Breast epithelium (tissue), 4 donors: Measurements from ENCODE around the gene NETO2. TPM values are rescaled to one million over a fixed set of nuclear protein-coding genes. Genes with fewer than 3 reads are reported as not detected.

Experiments
- DNase-seq, 2 donors: peaks; one replicate each; pipeline ENCODE4 v3.0.0-alpha.2; 2019; ENCODE audit warnings: low spot score in 2 of 2
- H3K27ac ChIP-seq, 2 donors: fragments of 200-600 bp; sonication (generic) in 1 of 2; one replicate each; pipeline ENCODE4 v1.5.1; 2016 to 2019; ENCODE audit warnings: mild to moderate bottlenecking in 1 of 2
- H3K27me3 ChIP-seq, 2 donors: fragments of 200-600 bp; sonication (generic) in 1 of 2; one replicate each; pipeline versions ENCODE4 v1.5.1 to v1.6.0; 2017 to 2019; ENCODE audit warnings: control low read depth in 1 of 2, mild to moderate bottlenecking in 1 of 2
- H3K36me3 ChIP-seq: fragments of 200-600 bp; one replicate; pipeline ENCODE4 v1.5.1; 2019
- H3K4me1 ChIP-seq, 2 donors: fragments of 200-600 bp; sonication (generic); one replicate each; pipeline ENCODE4 v1.5.1; 2016 to 2019; ENCODE audit warnings: control low read depth in 1 of 2
- H3K4me3 ChIP-seq, 3 donors: fragments of 200-600 bp; sonication (generic); 1 replicate in 2 of 3; 2 replicates in 1 of 3; pipeline ENCODE4 v1.5.1; 2016 to 2019; ENCODE audit warnings: mild to moderate bottlenecking in 3 of 3, moderate library complexity in 2 of 3
- H3K9me3 ChIP-seq, 2 donors: fragments of 200-600 bp; sonication (generic) in 1 of 2; one replicate each; pipeline ENCODE4 v1.5.1; 2016 to 2019; ENCODE audit warnings: control low read depth in 1 of 2
- POLR2A ChIP-seq: fragments of 450-650 bp; IDR thresholded peaks from one replicate; pipeline ENCODE4 v1.6.1; 2016; ENCODE audit warnings: antibody characterized with exemption, mild to moderate bottlenecking, moderate library complexity
- POLR2AphosphoS5 ChIP-seq, 3 donors: sonication (generic); formaldehyde crosslinking; IDR thresholded peaks; one replicate each; pipeline ENCODE4 v1.6.1; 2017; ENCODE audit warnings: antibody characterized with exemption in 3 of 3
- intact Hi-C: fragments of 100-400 bp; cut with DNase I; formaldehyde crosslinking; loops from one replicate; pipeline ENCODE4 v1.15.1; 2023; ENCODE audit warnings: low total_unique reads
- total RNA-seq, 3 donors: library from RNA; depleted of rRNA; stranded (reverse); fragments of >200 nt; gene quantifications; one replicate each; pipeline ENCODE4 v1.1.0, GENCODE V29; 2016
- TF ChIP-seq, protein P1 (sequence below), 3 donors: fragments of 450-650 bp; IDR thresholded peaks; one replicate each; pipeline ENCODE4 v1.5.1; 2016 to 2017; ENCODE audit warnings: antibody characterized with exemption in 3 of 3, mild to moderate bottlenecking in 3 of 3, moderate library complexity in 3 of 3

NETO2 gene
- total RNA-seq, 3 donors from 2014 or later: 1.4 to 16.7 (median 5.9) TPM

DNA sequence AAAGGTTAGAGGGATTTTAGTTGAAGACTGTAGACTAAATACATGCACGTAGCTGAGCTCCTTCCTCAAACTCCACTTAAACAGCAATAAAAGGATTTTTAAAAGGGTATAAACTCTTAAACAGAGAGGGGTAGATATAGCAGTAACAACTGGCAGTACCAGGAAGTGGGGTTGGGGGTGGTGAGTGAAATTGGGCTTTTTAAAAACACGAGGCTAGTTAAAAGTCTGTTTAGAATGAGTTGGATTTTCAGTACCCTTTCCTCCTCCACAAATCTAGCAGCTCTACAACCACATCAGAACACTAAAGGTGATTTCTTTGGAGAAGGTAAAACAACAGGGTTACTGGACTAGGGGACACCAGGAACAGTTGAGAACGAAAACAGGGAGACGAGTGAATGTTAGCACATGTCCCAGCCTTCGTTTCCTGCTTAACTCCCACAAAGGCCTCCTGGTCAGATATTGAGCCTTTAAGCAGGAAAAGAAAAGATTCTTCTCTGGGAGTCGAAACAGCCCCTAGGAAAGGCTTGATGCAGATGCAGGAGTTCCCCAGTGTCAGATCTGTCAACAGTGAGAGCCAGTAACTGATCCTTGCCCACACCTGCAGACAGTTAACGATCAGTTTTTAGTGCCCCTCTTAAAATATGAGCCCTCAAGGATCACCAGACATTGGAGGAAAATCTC lies 13.8 kb downstream of the NETO2 start:
- Histone ChIP-seq H3K27me3 (no peaks in the 10 kb centered on the region), H3K9me3 (no peaks in the 10 kb centered on the region), H3K4me3 (no peak overlapping the region), H3K36me3 (no peaks in the 10 kb centered on the region), H3K27ac (no peak overlapping the region), H3K4me1 (no peaks in the 10 kb centered on the region)
- intact Hi-C loops: no loop called here
- no peak for DNase-seq
- TF ChIP-seq POLR2A (no peak), POLR2AphosphoS5 (IDR thresholded peaks at IDR 0.05) (no peak)
- TF ChIP-seq, protein P1, sequence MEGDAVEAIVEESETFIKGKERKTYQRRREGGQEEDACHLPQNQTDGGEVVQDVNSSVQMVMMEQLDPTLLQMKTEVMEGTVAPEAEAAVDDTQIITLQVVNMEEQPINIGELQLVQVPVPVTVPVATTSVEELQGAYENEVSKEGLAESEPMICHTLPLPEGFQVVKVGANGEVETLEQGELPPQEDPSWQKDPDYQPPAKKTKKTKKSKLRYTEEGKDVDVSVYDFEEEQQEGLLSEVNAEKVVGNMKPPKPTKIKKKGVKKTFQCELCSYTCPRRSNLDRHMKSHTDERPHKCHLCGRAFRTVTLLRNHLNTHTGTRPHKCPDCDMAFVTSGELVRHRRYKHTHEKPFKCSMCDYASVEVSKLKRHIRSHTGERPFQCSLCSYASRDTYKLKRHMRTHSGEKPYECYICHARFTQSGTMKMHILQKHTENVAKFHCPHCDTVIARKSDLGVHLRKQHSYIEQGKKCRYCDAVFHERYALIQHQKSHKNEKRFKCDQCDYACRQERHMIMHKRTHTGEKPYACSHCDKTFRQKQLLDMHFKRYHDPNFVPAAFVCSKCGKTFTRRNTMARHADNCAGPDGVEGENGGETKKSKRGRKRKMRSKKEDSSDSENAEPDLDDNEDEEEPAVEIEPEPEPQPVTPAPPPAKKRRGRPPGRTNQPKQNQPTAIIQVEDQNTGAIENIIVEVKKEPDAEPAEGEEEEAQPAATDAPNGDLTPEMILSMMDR (IDR thresholded peaks at IDR 0.05): no peak

DNA sequence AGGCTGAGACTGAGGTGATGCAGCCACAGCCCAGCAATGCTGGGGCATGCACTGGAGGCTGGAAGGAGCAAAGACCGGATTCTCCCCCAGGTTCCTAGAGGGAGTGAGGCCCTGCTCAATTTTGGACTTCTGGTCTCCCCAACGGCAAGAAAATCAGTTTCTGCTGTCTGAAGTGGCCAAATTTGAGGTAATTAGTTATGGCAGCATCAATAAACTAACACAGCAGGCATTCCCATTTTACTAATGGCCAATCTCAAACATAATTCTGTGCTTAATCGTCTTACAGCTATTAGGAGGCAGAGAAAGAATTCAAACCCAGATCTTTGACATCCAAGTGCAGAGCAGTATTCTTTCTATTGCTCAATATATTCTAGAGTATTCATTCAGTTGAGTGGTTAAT lies 16.2 kb downstream of the NETO2 start:
- intact Hi-C loops: no loop called here
- no peaks in the 10 kb centered on the region for H3K9me3 ChIP-seq
- H3K4me1 ChIP-seq: no peaks in the 10 kb centered on the region
- no peak for TF ChIP-seq POLR2A
- no peak for TF ChIP-seq POLR2AphosphoS5 (IDR thresholded peaks at IDR 0.05)
- TF ChIP-seq, protein P1 (IDR thresholded peaks at IDR 0.05): no peak
- no peak overlapping the region for H3K4me3 ChIP-seq
- H3K36me3 ChIP-seq: no peaks in the 10 kb centered on the region
- no peak overlapping the region for H3K27ac ChIP-seq
- DNase-seq: no peak
- H3K27me3 ChIP-seq: no peaks in the 10 kb centered on the region

DNA sequence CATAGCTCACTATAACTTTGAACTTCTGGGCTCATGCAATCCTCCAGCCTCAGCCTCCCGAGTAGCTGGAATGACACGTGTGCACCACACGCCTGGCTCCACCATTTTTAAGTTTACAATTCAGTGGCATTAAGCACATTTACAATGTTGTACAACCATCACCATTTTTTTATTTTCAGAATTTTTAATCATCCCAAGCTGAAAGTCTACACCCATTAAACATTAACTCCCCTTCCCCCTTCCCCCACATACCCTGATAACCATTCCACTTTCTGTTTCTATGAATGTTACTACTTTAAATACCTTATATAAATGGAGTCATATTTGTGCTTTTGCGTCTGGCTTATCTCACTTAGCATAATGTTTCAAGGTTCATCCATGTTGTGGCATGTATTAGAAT lies 18.0 kb downstream of the NETO2 start:
- Histone ChIP-seq H3K4me3 (no peak overlapping the region), H3K9me3 (no peaks in the 10 kb centered on the region), H3K27me3 (no peaks in the 10 kb centered on the region), H3K4me1 (no peaks in the 10 kb centered on the region), H3K36me3 (no peaks in the 10 kb centered on the region), H3K27ac (no peak overlapping the region)
- TF ChIP-seq, protein P1 (IDR thresholded peaks at IDR 0.05): no peak
- no peak for TF ChIP-seq POLR2A
- no peak for TF ChIP-seq POLR2AphosphoS5 (IDR thresholded peaks at IDR 0.05)
- intact Hi-C loops: no loop called here
- no peak for DNase-seq

DNA sequence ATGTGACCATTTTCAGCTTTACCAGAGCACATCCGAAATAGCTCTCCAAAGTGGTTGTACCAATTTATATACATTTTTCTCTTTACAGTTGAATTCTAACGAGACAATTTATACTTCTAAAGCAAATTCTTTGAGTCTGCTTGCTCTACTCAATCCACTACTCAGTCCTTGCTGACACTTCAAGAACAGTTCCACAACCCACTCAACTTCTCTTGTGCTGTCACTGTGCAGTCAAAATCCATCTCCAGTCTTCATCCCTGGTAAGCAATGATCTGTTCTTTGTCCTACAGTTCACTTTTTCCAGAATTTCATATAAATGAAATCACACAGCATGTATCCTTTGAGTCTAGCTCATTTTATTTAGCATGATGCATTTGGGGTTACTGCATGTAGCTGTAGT lies 30.6 kb downstream of the NETO2 start:
- Histone ChIP-seq H3K27me3 (no peaks in the 10 kb centered on the region), H3K4me1 (no peaks in the 10 kb centered on the region), H3K4me3 (no peak overlapping the region), H3K36me3 (no peaks in the 10 kb centered on the region), H3K9me3 (no peaks in the 10 kb centered on the region), H3K27ac (no peak overlapping the region)
- intact Hi-C loops: no loop called here
- no peak for DNase-seq
- TF ChIP-seq, protein P1 (IDR thresholded peaks at IDR 0.05): no peak
- TF ChIP-seq POLR2AphosphoS5 (IDR thresholded peaks at IDR 0.05): no peak
- no peak for TF ChIP-seq POLR2A

DNA sequence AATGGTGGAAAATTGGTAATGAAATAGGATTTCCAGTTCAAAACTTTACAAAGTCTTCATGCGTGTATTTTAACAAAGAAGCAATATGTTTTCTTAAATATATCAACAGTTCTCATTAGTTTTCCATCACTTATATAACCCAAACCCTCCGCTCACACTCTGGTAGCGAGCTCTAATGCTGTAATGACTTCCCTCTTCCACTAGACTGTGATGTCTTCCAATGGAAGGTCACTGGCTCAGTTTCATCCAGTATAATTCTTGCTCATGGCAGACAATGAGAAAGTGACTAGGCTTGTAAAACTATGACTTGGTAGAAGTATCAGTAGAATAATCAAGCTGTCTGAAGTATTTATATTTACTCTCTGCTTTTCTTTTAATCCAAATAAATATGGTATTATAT lies 32.8 kb downstream of the NETO2 start:
- TF ChIP-seq, protein P1 (IDR thresholded peaks at IDR 0.05): no peak
- TF ChIP-seq POLR2A (no peak), POLR2AphosphoS5 (IDR thresholded peaks at IDR 0.05) (no peak)
- Histone ChIP-seq H3K9me3 (no peaks in the 10 kb centered on the region), H3K27ac (no peak overlapping the region), H3K4me3 (no peak overlapping the region), H3K27me3 (no peaks in the 10 kb centered on the region), H3K4me1 (no peaks in the 10 kb centered on the region), H3K36me3 (no peaks in the 10 kb centered on the region)
- DNase-seq: no peak
- intact Hi-C loops: no loop called here
